Measurements from ENCODE around the gene XCL1. TPM values are rescaled to one million over a fixed set of nuclear protein-coding genes. Genes with fewer than 3 reads are reported as not detected.
A peak's percentile ranks its signal among the peaks of the same experiment; 100 is the strongest.

Gene XCL1
- total and polyA plus RNA-seq, 5 experiments from 2014 or later = 0.36 to 1.5 (median 0.65) TPM; not detected in 2

DNA sequence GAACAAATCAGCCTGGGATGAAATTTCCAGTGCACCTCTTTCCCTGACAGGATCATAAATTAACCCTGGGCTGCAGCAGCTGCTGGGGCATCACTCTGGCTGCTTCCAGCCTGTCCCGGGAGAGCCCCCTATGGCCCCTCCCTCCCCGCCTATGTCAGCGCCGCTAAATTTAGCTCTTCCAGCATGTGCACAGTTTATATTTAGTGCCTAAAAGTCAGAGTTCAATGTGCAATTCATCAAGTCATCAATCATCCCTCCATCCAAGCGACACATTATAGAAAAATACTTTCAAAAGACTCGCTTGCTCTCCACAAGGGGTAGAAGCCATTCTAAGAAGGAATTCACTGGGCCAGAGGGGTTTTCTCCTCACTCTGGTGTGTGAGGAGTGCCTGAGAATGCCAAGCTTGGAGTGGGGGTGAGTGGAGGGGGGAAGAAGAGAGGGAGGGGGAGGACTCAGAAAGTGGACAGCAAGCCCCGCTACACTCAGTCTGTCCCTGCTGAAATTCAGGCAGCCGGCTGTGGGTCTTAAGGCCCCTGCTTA lies 37.4 kb downstream of the XCL1 start:
- Mint-ChIP-seq H3K27me3 (peaks cover 0 to 8% (median 3%) of the 10 kb centered on the region in 5 donors), H3K9me3 (peaks cover 0 to 2% (median 0%) of the 10 kb centered on the region in 9 donors), H3K27ac (no peak overlapping the region), H3K36me3 (no peaks in the 10 kb centered on the region), H3K4me1 (peaks cover 0 to under 1% (median 0%) of the 10 kb centered on the region in 4 donors), H3K4me3 (no peak overlapping the region)
- POLR2A ChIA-PET = no interaction called here
- DNase-seq (no peak), ATAC-seq (no peak)

DNA sequence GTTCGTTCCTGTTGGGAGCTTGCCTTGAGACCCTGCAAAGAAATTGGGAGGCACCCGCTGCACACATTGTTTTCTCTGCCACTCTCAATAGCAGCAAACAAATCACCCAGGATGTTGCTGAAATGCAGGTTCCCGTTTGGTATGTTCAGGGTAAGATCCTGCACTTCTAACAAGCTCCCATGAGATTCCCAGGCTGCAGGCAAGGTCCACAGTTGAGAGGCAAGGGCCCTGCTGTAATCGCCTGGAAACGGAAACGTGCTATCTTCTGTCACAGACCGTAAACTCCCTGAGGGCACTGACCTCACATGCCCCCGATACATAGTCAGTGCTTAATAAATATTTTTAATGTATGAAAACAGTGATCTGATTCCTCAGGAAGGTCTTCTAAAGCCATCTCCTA lies 37.8 kb downstream of the XCL1 start:
- ATAC-seq (no peak), DNase-seq (no peak)
- peaks cover 0 to 2% (median 0%) of the 10 kb centered on the region in 9 donors for H3K9me3 Mint-ChIP-seq
- H3K4me1 Mint-ChIP-seq = no peaks in the 10 kb centered on the region
- POLR2A ChIA-PET = no interaction called here
- H3K27ac Mint-ChIP-seq = no peak overlapping the region
- peaks cover 0 to 8% (median 3%) of the 10 kb centered on the region in 5 donors for H3K27me3 Mint-ChIP-seq
- no peak overlapping the region for H3K4me3 Mint-ChIP-seq
- no peaks in the 10 kb centered on the region for H3K36me3 Mint-ChIP-seq

DNA sequence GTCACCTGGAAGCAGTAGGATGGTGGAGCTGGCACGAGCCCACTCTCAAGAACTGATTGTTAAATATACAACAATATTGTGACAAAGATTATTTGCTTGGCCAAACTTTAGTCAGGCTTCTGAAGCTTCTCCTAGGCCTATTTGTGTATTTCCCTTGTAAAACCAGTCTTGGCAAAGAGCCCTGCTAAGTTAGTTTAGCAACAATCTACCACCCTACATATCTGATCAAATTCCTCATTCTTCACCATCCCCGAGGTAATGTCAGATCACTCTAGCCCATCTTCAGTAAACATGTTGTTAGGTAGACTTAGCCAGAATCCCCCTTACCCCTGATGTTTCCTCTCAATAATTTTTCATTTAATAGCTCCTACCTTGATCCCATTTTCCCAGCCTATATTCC lies 39.6 kb downstream of the XCL1 start:
- no peaks in the 10 kb centered on the region for H3K36me3 Mint-ChIP-seq
- POLR2A ChIA-PET = no interaction called here
- no peaks in the 10 kb centered on the region for H3K4me1 Mint-ChIP-seq
- no peak for ATAC-seq
- no peak overlapping the region for H3K27ac Mint-ChIP-seq
- DNase-seq = no peak
- H3K4me3 Mint-ChIP-seq = no peak overlapping the region
- H3K9me3 Mint-ChIP-seq = peaks cover 0 to 2% (median 0%) of the 10 kb centered on the region in 9 donors
- peaks cover 0 to 8% (median 3%) of the 10 kb centered on the region in 5 donors for H3K27me3 Mint-ChIP-seq

DNA sequence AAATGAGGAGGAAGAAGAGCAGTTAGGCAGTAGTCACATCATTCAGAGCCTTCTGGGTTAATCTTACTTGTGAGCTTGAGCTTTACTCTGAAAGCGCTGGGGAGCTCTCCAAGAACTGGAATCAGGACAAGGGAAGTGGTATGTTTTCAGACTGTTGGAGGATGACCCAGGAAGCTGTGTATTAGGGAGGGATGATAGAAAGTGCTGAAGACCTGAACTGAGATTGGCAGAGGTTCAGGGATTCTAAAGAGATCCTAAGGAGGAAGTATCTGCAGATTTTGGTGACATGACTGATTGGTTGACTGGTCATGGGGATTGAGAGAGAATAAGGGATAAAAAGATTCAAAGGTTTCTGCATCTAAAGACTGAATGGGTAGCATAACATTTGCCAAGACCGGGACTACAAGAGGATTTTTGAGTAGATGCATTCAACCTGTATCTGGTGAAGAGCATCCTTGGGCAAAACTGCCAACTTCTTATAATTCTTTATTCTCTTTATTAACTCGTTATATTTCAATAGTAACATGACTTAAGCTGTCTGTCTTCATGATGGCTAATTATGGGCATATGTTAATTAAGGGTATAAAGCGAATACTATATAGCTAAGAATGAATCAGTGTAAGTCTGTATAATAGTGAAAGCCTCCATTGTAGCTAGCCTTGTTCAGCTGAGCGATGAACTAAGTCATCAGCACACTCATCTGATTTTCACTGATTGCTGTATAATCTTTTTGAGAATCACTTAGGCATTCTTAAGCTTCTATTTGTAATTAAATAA lies 41.8 kb downstream of the XCL1 start:
- Mint-ChIP-seq H3K36me3 (no peaks in the 10 kb centered on the region), H3K4me3 (no peak overlapping the region), H3K9me3 (peaks cover 0 to 2% (median 0%) of the 10 kb centered on the region in 9 donors), H3K4me1 (no peaks in the 10 kb centered on the region), H3K27me3 (peaks cover 0 to 3% (median 2%) of the 10 kb centered on the region in 5 donors), H3K27ac (no peak overlapping the region)
- POLR2A ChIA-PET = no interaction called here
- DNase-seq (no peak), ATAC-seq (no peak)

DNA sequence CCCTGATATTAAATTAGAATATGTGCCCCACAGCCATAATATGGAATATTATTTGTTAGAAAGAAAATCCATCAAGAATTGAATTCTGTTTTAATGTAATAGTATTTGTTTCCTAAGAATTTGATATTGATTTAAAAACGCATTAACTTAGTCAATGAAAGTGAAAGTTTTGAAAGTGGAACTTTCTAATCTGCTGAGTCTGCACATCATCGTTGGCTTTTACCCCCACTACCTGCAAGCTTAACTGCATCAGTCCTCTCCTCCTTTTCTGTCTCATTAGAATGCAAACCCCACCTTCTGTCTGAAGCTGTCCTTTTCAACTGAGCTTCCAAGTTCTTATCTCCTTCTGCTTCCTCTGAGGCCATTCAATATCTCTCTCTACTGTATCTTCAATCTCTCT lies 42.5 kb downstream of the XCL1 start:
- Mint-ChIP-seq H3K4me1 (no peaks in the 10 kb centered on the region), H3K27ac (no peak overlapping the region)
- no peak for ATAC-seq

DNA sequence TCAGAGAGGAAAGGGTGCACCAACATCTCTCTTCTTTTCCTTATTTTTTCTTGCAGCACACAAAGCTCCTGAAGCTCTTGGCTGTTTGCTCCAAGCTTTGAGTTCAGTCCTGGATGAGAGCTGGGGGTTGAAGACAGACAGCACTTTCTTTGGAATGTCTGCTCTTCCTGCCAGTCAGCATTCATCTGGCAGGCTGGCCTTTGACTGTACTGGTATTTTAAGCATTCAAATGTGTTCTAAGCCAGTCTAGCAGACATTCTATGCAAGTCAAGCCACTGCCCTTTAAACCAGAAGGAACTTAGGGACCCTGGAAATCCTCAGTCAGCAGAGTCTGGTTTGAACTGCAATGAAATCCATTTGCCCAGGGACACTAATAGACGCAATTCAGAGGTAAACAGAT lies 45.0 kb downstream of the XCL1 start:
- H3K27ac Mint-ChIP-seq = no peak overlapping the region
- no peak overlapping the region for H3K4me3 Mint-ChIP-seq
- no peaks in the 10 kb centered on the region for H3K36me3 Mint-ChIP-seq
- DNase-seq (no peak), ATAC-seq (no peak)
- H3K27me3 Mint-ChIP-seq = peaks cover 0 to 6% (median 0%) of the 10 kb centered on the region in 5 donors
- POLR2A ChIA-PET = no interaction called here
- peaks cover 0 to 5% (median 0%) of the 10 kb centered on the region in 4 donors for H3K4me1 Mint-ChIP-seq
- H3K9me3 Mint-ChIP-seq = no peaks in the 10 kb centered on the region

More for the DNA sequence above, 42.5 kb downstream of the XCL1 start:
- no peaks in the 10 kb centered on the region for H3K36me3 Mint-ChIP-seq
- DNase-seq = no peak
- POLR2A ChIA-PET = no interaction called here
- no peaks in the 10 kb centered on the region for H3K9me3 Mint-ChIP-seq
- H3K27me3 Mint-ChIP-seq = peaks cover 0 to 1% (median 0%) of the 10 kb centered on the region in 5 donors
- no peak overlapping the region for H3K4me3 Mint-ChIP-seq

DNA sequence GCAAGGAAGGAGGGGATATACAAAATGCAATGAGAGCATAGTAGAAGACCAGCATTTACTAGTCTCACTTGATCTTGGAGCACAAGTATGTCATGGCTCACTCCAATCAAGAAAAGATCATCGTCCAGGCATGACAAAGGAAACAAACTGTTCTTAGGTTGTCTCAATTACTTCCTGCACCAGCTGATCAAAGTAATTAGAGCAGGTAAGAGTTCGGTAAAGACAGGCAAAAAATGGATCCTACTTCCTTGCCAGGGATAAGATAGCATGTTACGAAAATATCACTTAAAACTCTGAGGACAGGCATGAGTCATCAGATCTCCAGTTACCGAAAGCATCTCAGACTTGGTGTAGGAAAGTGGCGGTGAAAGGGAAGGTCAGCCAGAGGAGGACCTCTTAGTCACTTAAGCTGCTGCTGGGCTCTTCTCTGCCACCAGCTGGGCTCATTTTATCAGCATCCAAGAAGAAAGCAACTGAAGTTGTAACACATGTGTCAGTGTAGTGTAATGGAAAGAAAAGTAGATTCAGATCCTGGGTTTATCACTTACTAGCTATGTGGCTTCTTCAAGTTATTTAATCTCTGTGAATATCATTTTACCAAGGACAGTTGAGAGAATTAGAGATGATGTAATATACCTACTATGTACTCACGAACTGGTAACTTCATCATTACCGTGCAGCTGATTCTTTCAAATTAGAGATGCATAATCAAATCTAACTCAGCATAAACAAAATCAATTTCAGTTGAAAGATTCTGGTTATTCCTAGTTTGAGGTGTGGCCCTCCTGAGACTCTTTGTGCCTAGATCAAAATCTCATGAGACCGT lies 46.8 kb downstream of the XCL1 start:
- H3K4me3 Mint-ChIP-seq = no peak overlapping the region
- POLR2A ChIA-PET = no interaction called here
- H3K9me3 Mint-ChIP-seq = no peaks in the 10 kb centered on the region
- no peaks in the 10 kb centered on the region for H3K36me3 Mint-ChIP-seq
- no peak overlapping the region for H3K27ac Mint-ChIP-seq
- H3K4me1 Mint-ChIP-seq = peaks cover 0 to 5% (median 0%) of the 10 kb centered on the region in 4 donors
- peaks cover 0 to 6% (median 0%) of the 10 kb centered on the region in 5 donors for H3K27me3 Mint-ChIP-seq
- ATAC-seq (no peak), DNase-seq (no peak)

DNA sequence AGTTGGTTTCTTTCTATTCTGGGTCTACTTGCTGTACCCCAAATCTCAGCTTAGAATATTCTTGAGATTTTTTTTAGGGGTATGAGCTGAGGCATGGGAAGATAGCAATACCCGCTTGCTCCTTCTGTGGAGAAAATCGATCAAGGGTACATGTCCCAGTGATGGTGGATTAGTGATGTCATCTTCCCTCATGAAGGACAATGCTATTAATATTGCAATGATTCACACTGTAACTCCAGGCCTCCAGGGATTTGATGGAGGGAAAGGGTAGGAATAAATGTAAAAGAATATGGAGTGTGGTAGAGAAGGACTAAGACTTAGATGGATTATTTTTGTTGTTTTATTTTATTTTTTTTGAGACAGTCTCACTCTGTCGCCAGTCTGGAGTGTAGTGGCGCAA lies 47.4 kb downstream of the XCL1 start:
- POLR2A ChIA-PET = no interaction called here
- DNase-seq = no peak
- H3K27me3 Mint-ChIP-seq = peaks cover 0 to 7% (median 2%) of the 10 kb centered on the region in 5 donors
- no peak overlapping the region for H3K27ac Mint-ChIP-seq
- ATAC-seq = no peak
- H3K36me3 Mint-ChIP-seq = no peaks in the 10 kb centered on the region
- H3K4me1 Mint-ChIP-seq = peaks cover 0 to 5% (median 0%) of the 10 kb centered on the region in 4 donors
- no peak overlapping the region for H3K4me3 Mint-ChIP-seq
- no peaks in the 10 kb centered on the region for H3K9me3 Mint-ChIP-seq

DNA sequence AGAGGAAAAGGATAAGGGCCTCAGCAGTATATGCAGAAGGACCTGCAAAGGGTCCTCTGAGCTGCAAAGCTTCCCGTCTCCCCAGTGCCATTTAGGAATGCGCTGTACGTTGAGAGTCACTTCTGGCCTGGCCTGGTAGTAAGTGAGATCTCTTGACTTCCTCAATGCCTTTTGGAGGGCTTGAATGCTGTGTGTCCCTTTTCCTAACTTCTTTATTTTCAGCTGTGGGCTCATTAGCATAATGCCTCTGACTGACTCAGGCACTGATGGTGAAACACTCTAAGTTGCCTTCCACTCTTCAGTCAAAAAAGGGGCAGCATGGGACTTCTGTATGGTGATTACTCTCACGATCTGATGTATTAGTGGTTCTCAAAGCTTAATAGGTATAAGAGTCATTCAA lies 49.9 kb downstream of the XCL1 start:
- Mint-ChIP-seq H3K4me3 (no peak overlapping the region), H3K36me3 (no peaks in the 10 kb centered on the region), H3K27ac (no peak overlapping the region), H3K9me3 (no peaks in the 10 kb centered on the region), H3K4me1 (peaks cover 0 to 5% (median 0%) of the 10 kb centered on the region in 4 donors), H3K27me3 (peaks cover 8 to 13% (median 11%) of the 10 kb centered on the region in 5 donors)
- POLR2A ChIA-PET = no interaction called here
- ATAC-seq = no peak
- DNase-seq = no peak

DNA sequence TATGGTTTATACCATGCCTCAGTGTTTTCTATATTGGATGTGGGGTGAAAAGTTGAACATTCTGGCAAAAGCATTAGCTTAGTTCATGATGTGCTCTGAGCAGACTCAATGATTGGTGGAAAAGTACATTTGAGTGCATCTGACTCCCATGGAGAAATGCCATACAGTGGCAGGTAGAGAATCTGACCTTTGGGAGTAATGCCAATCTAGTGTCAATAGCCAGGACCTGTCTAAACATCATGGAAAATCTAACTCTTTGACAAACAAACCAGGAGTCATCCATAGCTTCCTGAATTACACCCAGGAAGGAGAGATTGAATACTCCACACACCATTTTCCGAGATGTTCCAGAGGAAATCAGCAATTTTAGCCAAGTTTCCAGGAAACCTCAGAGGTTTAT lies 51.0 kb downstream of the XCL1 start:
- peaks cover 0 to 5% (median 0%) of the 10 kb centered on the region in 4 donors for H3K4me1 Mint-ChIP-seq
- ATAC-seq = no peak
- H3K9me3 Mint-ChIP-seq = no peaks in the 10 kb centered on the region
- H3K27me3 Mint-ChIP-seq = peaks cover 8 to 14% (median 11%) of the 10 kb centered on the region in 5 donors
- H3K27ac Mint-ChIP-seq = no peak overlapping the region
- DNase-seq = no peak
- POLR2A ChIA-PET = no interaction called here
- no peaks in the 10 kb centered on the region for H3K36me3 Mint-ChIP-seq
- H3K4me3 Mint-ChIP-seq = no peak overlapping the region

DNA sequence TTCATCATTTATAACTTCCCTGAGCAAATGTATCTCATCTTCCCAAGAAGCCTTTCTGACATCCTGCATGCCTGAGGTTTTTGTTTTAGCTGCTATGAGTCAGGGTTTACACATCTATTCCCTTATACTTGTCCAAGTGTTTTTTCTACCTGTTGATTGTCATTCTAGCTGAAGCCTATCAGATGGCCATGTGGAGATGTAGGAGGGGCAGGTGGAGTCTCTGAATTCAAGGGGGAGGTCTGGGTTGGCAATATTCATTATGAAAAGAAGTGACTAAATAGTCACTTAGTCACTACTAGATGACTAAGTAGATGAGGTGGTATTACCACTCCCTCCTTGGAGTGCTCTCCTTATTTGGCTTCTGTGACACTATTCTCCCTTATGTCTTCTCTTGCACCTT lies 52.4 kb downstream of the XCL1 start:
- DNase-seq = no peak
- peaks cover 8 to 16% (median 11%) of the 10 kb centered on the region in 5 donors for H3K27me3 Mint-ChIP-seq
- peaks cover 0 to 5% (median 0%) of the 10 kb centered on the region in 4 donors for H3K4me1 Mint-ChIP-seq
- H3K4me3 Mint-ChIP-seq = no peak overlapping the region
- no peak for ATAC-seq
- no peaks in the 10 kb centered on the region for H3K36me3 Mint-ChIP-seq
- no peaks in the 10 kb centered on the region for H3K9me3 Mint-ChIP-seq
- H3K27ac Mint-ChIP-seq = peak overlapping the region in 1 of 10 donors; percentile 10
- POLR2A ChIA-PET = interaction anchor here (0.7 kb wide), 1 partner anchor 973 kb away, joined by 6 read pairs; no protein-coding TSS in a partner anchor

DNA sequence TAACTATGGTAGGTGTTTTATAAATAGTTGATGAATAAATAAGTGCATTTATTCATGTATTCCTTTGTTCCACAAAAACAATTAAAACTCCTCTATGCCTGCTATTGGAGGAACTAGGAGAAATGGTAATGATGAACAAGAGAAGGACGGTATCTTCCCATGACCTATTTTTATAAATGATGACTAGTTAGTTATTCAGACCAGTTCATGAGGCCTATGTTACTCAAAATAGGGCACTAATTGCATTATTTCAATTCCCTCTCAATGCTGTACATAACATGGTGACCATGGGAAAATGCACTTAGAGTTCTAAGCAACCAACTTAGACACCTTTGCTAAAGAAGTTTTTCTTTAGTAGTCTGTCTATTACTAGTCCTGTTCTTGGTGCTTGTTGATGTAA lies 53.1 kb downstream of the XCL1 start:
- H3K4me1 Mint-ChIP-seq = peaks cover 0 to 5% (median 0%) of the 10 kb centered on the region in 4 donors
- ATAC-seq (no peak), DNase-seq (no peak)
- H3K36me3 Mint-ChIP-seq = no peaks in the 10 kb centered on the region
- H3K27ac Mint-ChIP-seq = no peak overlapping the region
- POLR2A ChIA-PET = no interaction called here
- H3K27me3 Mint-ChIP-seq = peaks cover 8 to 16% (median 11%) of the 10 kb centered on the region in 5 donors
- H3K9me3 Mint-ChIP-seq = no peaks in the 10 kb centered on the region
- no peak overlapping the region for H3K4me3 Mint-ChIP-seq
